Mesenchymal stem cell (in vitro differentiated cells and primary cell): ENCODE data around the gene SURF6.

Experiments
- DNase-seq: peaks from one replicate; pipeline ENCODE4 v3.0.0-alpha.2; 2013
- H2AFZ ChIP-seq: one replicate; pipeline ENCODE4 v1.6.1; 2013; ENCODE audit warnings: low read depth, mild to moderate bottlenecking, control low read depth, inconsistent platforms, low read length, moderate library complexity
- H2AK5ac ChIP-seq: 2 replicates; pipeline ENCODE4 v1.6.1; 2013; ENCODE audit warnings: low read length, moderate library complexity, mild to moderate bottlenecking, inconsistent platforms; ENCODE audit not compliant: severe bottlenecking
- H2BK120ac ChIP-seq: one replicate; pipeline ENCODE4 v1.6.1; 2013; ENCODE audit warnings: low read depth, mild to moderate bottlenecking, inconsistent platforms, low read length, moderate library complexity
- H2BK12ac ChIP-seq, 2 experiments: one replicate each; pipeline ENCODE4 v1.6.1; 2013; ENCODE audit warnings: inconsistent platforms in 2 of 2, low read length in 2 of 2, mild to moderate bottlenecking in 2 of 2, moderate library complexity in 2 of 2, control low read depth in 1 of 2
- H2BK15ac ChIP-seq: one replicate; pipeline ENCODE4 v1.6.1; 2013; ENCODE audit warnings: mild to moderate bottlenecking, low read depth, inconsistent platforms; ENCODE audit not compliant: poor library complexity, severe bottlenecking
- H2BK5ac ChIP-seq: 2 replicates; pipeline ENCODE4 v1.6.1; 2013; ENCODE audit warnings: low read depth, mild to moderate bottlenecking, low read length, control low read depth, inconsistent platforms; ENCODE audit not compliant: poor library complexity, severe bottlenecking
- H3K14ac ChIP-seq, 2 experiments: one replicate each; pipeline ENCODE4 v1.6.1; 2013; ENCODE audit warnings: inconsistent platforms in 2 of 2, low read length in 2 of 2, control low read depth in 1 of 2, mild to moderate bottlenecking in 1 of 2, moderate library complexity in 1 of 2
- H3K18ac ChIP-seq, 2 experiments: one replicate each; pipeline ENCODE4 v1.6.1; 2013; ENCODE audit warnings: inconsistent platforms in 2 of 2, low read length in 2 of 2, control low read depth in 1 of 2, low read depth in 1 of 2, mild to moderate bottlenecking in 1 of 2
- H3K23ac ChIP-seq, 2 experiments: one replicate each; pipeline ENCODE4 v1.6.1; 2013; ENCODE audit warnings: inconsistent platforms in 2 of 2, low read length in 2 of 2, mild to moderate bottlenecking in 2 of 2, moderate library complexity in 2 of 2, control low read depth in 1 of 2
- H3K27ac ChIP-seq: 2 replicates; pipeline ENCODE4 v1.5.1; 2013; ENCODE audit warnings: mild to moderate bottlenecking, moderate library complexity, low read length, control low read depth, inconsistent platforms; ENCODE audit not compliant: poor library complexity, severe bottlenecking
- H3K27me3 ChIP-seq, 2 experiments: 2 replicates each; pipeline versions ENCODE4 v1.6.1 to v1.7.0; 2013; ENCODE audit warnings: low read length in 2 of 2, mild to moderate bottlenecking in 2 of 2, moderate library complexity in 2 of 2, control low read depth in 1 of 2, inconsistent platforms in 1 of 2; ENCODE audit not compliant: control insufficient read depth in 1 of 2, insufficient read depth in 1 of 2
- H3K36me3 ChIP-seq, 2 experiments: 2 replicates each; pipeline versions ENCODE4 v1.6.1 to v1.7.0; 2013; ENCODE audit warnings: low read length in 2 of 2, control low read depth in 1 of 2, inconsistent platforms in 1 of 2, low read depth in 1 of 2, mild to moderate bottlenecking in 1 of 2; ENCODE audit not compliant: insufficient read depth in 2 of 2, control insufficient read depth in 1 of 2
- H3K4ac ChIP-seq, 2 experiments: one replicate each; pipeline ENCODE4 v1.6.1; 2013; ENCODE audit warnings: inconsistent platforms in 2 of 2, low read length in 2 of 2, mild to moderate bottlenecking in 2 of 2, moderate library complexity in 2 of 2, control low read depth in 1 of 2, low read depth in 1 of 2
- H3K4me1 ChIP-seq: 2 replicates; pipeline ENCODE4 v1.6.1; 2013; ENCODE audit warnings: low read depth, low read length, control low read depth; ENCODE audit not compliant: control insufficient read depth, insufficient read depth
- H3K4me2 ChIP-seq: 2 replicates; pipeline ENCODE4 v1.6.1; 2013; ENCODE audit warnings: low read length, mild to moderate bottlenecking, inconsistent platforms; ENCODE audit not compliant: poor library complexity, severe bottlenecking
- H3K4me3 ChIP-seq, 2 experiments: 2 replicates each; pipeline versions ENCODE4 v1.5.1 to v1.7.0; 2013; ENCODE audit warnings: low read length in 2 of 2, mild to moderate bottlenecking in 2 of 2, control low read depth in 1 of 2, low read depth in 1 of 2; ENCODE audit not compliant: insufficient read depth in 1 of 2
- H3K79me1 ChIP-seq: replicated peaks from 2 replicates; pipeline ENCODE4 v1.6.1; 2013; ENCODE audit warnings: mild to moderate bottlenecking, control low read depth, low read length, inconsistent platforms; ENCODE audit not compliant: poor library complexity, severe bottlenecking
- H3K9ac ChIP-seq: 2 replicates; pipeline ENCODE4 v1.7.0; 2013; ENCODE audit warnings: mild to moderate bottlenecking, low read length, moderate library complexity
- H3K9me3 ChIP-seq: 2 replicates; pipeline ENCODE4 v1.7.0; 2013; ENCODE audit warnings: mild to moderate bottlenecking, low read length; ENCODE audit not compliant: control insufficient read depth
- H4K8ac ChIP-seq: one replicate; pipeline ENCODE4 v1.6.1; 2013; ENCODE audit warnings: inconsistent platforms, mild to moderate bottlenecking, low read length, moderate library complexity
- H4K91ac ChIP-seq: one replicate; pipeline ENCODE4 v1.6.1; 2013; ENCODE audit warnings: mild to moderate bottlenecking, low read length, inconsistent platforms
- WGBS: methylation state at CpG from one replicate; pipeline ENCODE4 v1.1.7; 2013; ENCODE audit warnings: mixed read lengths; 5-methylcytosine and 5-hydroxymethylcytosine counted together

The SURF6 gene

DNA sequence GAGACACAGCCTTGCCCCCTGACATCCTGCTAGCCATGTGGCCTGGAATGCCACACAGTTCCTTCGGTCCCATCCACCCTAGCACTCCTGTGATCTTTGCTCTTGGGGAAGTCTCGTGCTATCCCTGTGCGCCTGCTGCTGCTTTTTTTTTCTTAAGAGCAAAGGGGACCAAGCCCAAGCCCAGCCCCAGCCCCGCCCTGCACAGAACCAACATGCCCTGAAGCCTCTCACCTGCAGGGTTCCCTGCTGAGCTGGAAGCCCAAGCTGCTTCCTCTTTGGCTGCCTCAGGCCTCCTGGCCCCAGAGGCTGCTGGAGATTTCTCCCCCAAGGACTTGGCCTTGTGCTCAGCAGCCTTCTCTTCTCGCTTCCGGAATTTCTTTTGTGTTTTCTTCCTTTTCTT lies 1.8 kb downstream of the SURF6 start:
- no peak for DNase-seq
- 97% methylated on average over 6 of the region's 6 CpGs for WGBS
- peaks cover 24% of the 10 kb centered on the region for H3K4me1 ChIP-seq
- peak overlapping the region; percentile 93 for H3K9ac ChIP-seq
- H3K27me3 ChIP-seq: no peaks in the 10 kb centered on the region
- no peaks in the 10 kb centered on the region for H3K9me3 ChIP-seq
- H3K18ac ChIP-seq: no peak overlapping the region
- peak overlapping the region in 1 of 2 experiments; percentile 94 for H3K4me3 ChIP-seq
- H2BK120ac ChIP-seq: no peak overlapping the region
- H3K27ac ChIP-seq: no peak overlapping the region
- H3K4ac ChIP-seq: no peak overlapping the region
- H2AFZ ChIP-seq: no peak overlapping the region
- H3K36me3 ChIP-seq: peaks cover 34 to 62% of the 10 kb centered on the region in 2 experiments
- H3K79me1 ChIP-seq: peaks cover 42% of the 10 kb centered on the region
- no peak overlapping the region for H4K91ac ChIP-seq
- no peak overlapping the region for H4K8ac ChIP-seq
- no peak overlapping the region for H3K4me2 ChIP-seq
- no peak overlapping the region for H2BK5ac ChIP-seq
- H2AK5ac ChIP-seq: no peak overlapping the region
- no peak overlapping the region for H2BK15ac ChIP-seq
- H3K14ac ChIP-seq: no peak overlapping the region
- no peak overlapping the region for H3K23ac ChIP-seq
- no peak overlapping the region for H2BK12ac ChIP-seq

DNA sequence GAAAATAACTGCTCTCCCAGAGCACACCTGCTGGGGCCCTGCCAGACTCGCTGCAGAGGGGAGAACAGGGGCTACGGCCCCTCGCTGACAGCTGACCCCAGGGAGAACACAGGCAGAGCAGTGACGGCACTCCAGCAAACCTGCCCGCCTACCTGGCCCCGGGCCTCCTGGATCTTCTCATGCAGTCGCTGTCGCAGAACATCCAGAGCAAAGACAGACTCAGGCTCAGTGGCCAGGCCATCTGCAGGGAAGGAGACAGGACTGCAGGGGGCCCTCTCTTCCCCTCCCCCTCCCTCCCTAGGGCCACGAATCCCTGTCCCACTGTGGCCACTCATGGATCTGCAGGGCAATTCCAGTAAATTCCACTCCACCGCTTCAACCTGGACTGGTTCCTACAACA lies 2.4 kb downstream of the SURF6 start:
- no peak overlapping the region for H3K4me3 ChIP-seq
- no peak overlapping the region for H4K8ac ChIP-seq
- H2BK5ac ChIP-seq: no peak overlapping the region
- no peak for DNase-seq
- no peak overlapping the region for H2AFZ ChIP-seq
- H2BK15ac ChIP-seq: no peak overlapping the region
- H3K4ac ChIP-seq: no peak overlapping the region
- no peak overlapping the region for H2BK120ac ChIP-seq
- no peak overlapping the region for H3K23ac ChIP-seq
- no peaks in the 10 kb centered on the region for H3K9me3 ChIP-seq
- peaks cover 34 to 57% of the 10 kb centered on the region in 2 experiments for H3K36me3 ChIP-seq
- H3K14ac ChIP-seq: no peak overlapping the region
- WGBS: 94% methylated on average over 10 of the region's 10 CpGs
- no peak overlapping the region for H3K4me2 ChIP-seq
- peaks cover 24% of the 10 kb centered on the region for H3K4me1 ChIP-seq
- H3K27me3 ChIP-seq: no peaks in the 10 kb centered on the region
- no peak overlapping the region for H4K91ac ChIP-seq
- no peak overlapping the region for H3K9ac ChIP-seq
- peaks cover 42% of the 10 kb centered on the region for H3K79me1 ChIP-seq
- no peak overlapping the region for H3K27ac ChIP-seq
- no peak overlapping the region for H2BK12ac ChIP-seq
- H2AK5ac ChIP-seq: no peak overlapping the region
- no peak overlapping the region for H3K18ac ChIP-seq

GRCh38 chr9:133333011-133333410 lies 3.0 kb downstream of the SURF6 start:
- H4K8ac ChIP-seq: peak overlapping the region; percentile 63
- no peak overlapping the region for H2BK5ac ChIP-seq
- 96% methylated on average over 11 of the region's 11 CpGs for whole genome bisulfite sequencing
- no peak overlapping the region for H2BK15ac ChIP-seq
- no peaks in the 10 kb centered on the region for H3K9me3 ChIP-seq
- peaks cover 42% of the 10 kb centered on the region for H3K79me1 ChIP-seq
- no peak overlapping the region for H3K14ac ChIP-seq
- no peak overlapping the region for H3K23ac ChIP-seq
- DNase-seq: no peak
- no peak overlapping the region for H2BK120ac ChIP-seq
- no peak overlapping the region for H3K18ac ChIP-seq
- H3K4me2 ChIP-seq: no peak overlapping the region
- H3K4ac ChIP-seq: no peak overlapping the region
- H3K36me3 ChIP-seq: peaks cover 34 to 58% of the 10 kb centered on the region in 2 experiments
- no peak overlapping the region for H3K4me3 ChIP-seq
- no peak overlapping the region for H2AK5ac ChIP-seq
- no peak overlapping the region for H2AFZ ChIP-seq
- H3K27me3 ChIP-seq: no peaks in the 10 kb centered on the region
- no peak overlapping the region for H3K27ac ChIP-seq
- no peak overlapping the region for H4K91ac ChIP-seq
- no peak overlapping the region for H3K9ac ChIP-seq
- peaks cover 24% of the 10 kb centered on the region for H3K4me1 ChIP-seq
- H2BK12ac ChIP-seq: no peak overlapping the region

DNA sequence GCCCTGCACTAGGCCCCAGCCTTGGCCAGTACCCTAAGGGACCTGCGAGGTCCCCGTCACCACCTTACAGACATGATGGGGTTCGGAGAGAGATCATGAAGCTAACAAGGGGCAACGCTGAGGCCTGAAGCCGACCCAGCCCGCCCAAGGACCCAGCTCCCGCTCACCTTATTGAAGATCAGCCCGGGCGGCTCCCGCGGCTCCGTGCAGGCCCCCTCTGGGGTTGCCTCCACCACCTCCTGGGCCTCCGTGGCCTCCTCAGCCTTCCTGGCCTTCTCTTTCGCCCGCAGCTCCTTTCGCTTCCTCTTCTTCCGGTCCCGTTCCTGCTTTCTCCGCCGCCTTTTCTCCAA lies 3.6 kb downstream of the SURF6 start:
- Histone ChIP-seq H2AK5ac (no peak overlapping the region), H3K4me2 (no peak overlapping the region), H3K9me3 (no peaks in the 10 kb centered on the region), H3K79me1 (peaks cover 42% of the 10 kb centered on the region), H3K4ac (no peak overlapping the region), H3K27ac (no peak overlapping the region), H2BK120ac (no peak overlapping the region), H3K18ac (no peak overlapping the region), H2BK5ac (no peak overlapping the region), H3K14ac (no peak overlapping the region), H4K91ac (peak overlapping the region; percentile 46), H2AFZ (no peak overlapping the region), H4K8ac (peak overlapping the region; percentile 47), H3K36me3 (peaks cover 34 to 56% of the 10 kb centered on the region in 2 experiments), H3K9ac (no peak overlapping the region), H2BK12ac (no peak overlapping the region), H2BK15ac (no peak overlapping the region), H3K27me3 (no peaks in the 10 kb centered on the region), H3K4me1 (peaks cover 24% of the 10 kb centered on the region), H3K23ac (no peak overlapping the region), H3K4me3 (no peak overlapping the region)
- DNase-seq: no peak
- 94% methylated on average over 20 of the region's 20 CpGs for WGBS
